Spleen (tissue), 7 donors: ENCODE measurements around the gene CAMK1D.

Source experiments
- CTCF ChIP-seq, 11 experiments: fragments of 200-600 bp in 7 of 11; fragments of 450-650 bp in 4 of 11; sonication (generic) in 4 of 11; IDR thresholded peaks in 8 of 11; conservative IDR thresholded peaks in 3 of 11; 1 replicate in 7 of 11; 2 replicates in 4 of 11; pipeline versions ENCODE4 v1.4.0 to v1.8.0; 2016 to 2021; ENCODE audit warnings: antibody characterized with exemption in 11 of 11, inconsistent platforms in 4 of 11, mild to moderate bottlenecking in 1 of 11
- POLR2A ChIP-seq, 3 donors: fragments of 450-650 bp; IDR thresholded peaks; one replicate each; pipeline ENCODE4 v1.5.1; 2017; ENCODE audit warnings: antibody characterized with exemption in 3 of 3, mild to moderate bottlenecking in 1 of 3
- POLR2AphosphoS5 ChIP-seq, 3 donors: sonication (generic); formaldehyde crosslinking; IDR thresholded peaks; one replicate each; pipeline ENCODE4 v1.5.1; 2017; ENCODE audit warnings: antibody characterized with exemption in 3 of 3
- donor health status: DM: no; HTN: no; CAD: no; lungs with moderate emphysema.
- donor health status: DM: no; HTN: no; CAD: no.
- donor health status: DM: no; HTN: no; CAD: no.

- TF ChIP-seq POLR2AphosphoS5 (IDR thresholded peaks at IDR 0.05): no peak
- no peak for TF ChIP-seq CTCF (IDR thresholded peaks at IDR 0.05 in 8 of 11, conservative IDR thresholded peaks at IDR 0.05 in 3 of 11)
- no peak for TF ChIP-seq POLR2A (IDR thresholded peaks at IDR 0.05)
Observed at GRCh38 chr10:12327074-12327473, 22.3 kb upstream of the CAMK1D start.
